ENCODE results near the gene TMEM168.

DNA sequence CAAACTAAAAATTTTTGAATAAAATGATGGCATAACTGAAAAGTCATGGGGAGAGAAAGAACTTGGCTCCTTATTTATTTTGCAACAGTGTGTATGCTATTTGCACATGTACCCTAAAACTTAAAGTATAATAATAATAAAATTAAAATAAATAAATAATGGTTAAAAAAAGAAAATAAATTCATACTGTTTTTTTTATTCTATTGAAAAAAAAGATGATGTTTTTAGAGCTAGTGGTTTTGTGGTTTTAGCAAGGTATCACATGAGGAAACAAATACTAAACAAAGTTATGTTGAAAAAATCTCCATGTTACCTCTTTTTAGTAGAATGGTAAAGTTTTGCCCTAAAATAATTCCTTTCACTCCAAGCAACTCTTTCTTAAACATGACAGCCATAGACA lies 26.2 kb downstream of the TMEM168 start:
- TF ChIP-seq, protein P1, sequence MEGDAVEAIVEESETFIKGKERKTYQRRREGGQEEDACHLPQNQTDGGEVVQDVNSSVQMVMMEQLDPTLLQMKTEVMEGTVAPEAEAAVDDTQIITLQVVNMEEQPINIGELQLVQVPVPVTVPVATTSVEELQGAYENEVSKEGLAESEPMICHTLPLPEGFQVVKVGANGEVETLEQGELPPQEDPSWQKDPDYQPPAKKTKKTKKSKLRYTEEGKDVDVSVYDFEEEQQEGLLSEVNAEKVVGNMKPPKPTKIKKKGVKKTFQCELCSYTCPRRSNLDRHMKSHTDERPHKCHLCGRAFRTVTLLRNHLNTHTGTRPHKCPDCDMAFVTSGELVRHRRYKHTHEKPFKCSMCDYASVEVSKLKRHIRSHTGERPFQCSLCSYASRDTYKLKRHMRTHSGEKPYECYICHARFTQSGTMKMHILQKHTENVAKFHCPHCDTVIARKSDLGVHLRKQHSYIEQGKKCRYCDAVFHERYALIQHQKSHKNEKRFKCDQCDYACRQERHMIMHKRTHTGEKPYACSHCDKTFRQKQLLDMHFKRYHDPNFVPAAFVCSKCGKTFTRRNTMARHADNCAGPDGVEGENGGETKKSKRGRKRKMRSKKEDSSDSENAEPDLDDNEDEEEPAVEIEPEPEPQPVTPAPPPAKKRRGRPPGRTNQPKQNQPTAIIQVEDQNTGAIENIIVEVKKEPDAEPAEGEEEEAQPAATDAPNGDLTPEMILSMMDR (IDR thresholded peaks at IDR 0.05) = no peak
- TF ChIP-seq POLR2A (IDR thresholded peaks at IDR 0.05) = no peak

All from uterus (tissue), 2 donors.